Tongue (tissue), 2 donors: ENCODE measurements around the gene OR5K1. TPM values are rescaled to one million over a fixed set of nuclear protein-coding genes. Genes with fewer than 3 reads are reported as not detected.

Experiments
- DNase-seq: peaks from one replicate; pipeline ENCODE4 v3.0.0-alpha.2; 2015
- total RNA-seq: library from RNA; depleted of rRNA; stranded (reverse); fragments of >200 nt; gene quantifications from one replicate; pipeline ENCODE4 v1.2.3, GENCODE V29; 2014

OR5K1 gene
- total RNA-seq, 1 donor from 2014 or later, result not detected

DNA sequence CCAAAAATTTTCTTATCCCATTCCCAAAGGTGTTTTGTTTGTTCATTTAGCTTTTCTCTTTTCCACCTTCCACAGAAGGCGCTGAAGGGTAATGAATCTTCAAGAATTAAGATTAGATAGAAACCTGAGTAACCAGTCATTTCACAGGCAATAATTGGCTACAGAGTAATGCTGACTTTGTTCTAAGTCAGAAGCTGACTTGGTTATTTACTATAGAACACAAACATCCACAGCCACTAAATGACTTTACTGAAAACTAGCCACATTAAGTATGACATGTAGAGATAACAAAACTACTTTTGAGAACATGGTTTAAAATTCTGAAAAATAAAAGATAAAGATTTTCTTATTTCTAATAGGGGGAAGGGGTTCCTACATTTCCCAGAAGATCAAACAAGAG, 51.9 kb downstream of the OR5K1 start:
- no peak for DNase-seq

DNA sequence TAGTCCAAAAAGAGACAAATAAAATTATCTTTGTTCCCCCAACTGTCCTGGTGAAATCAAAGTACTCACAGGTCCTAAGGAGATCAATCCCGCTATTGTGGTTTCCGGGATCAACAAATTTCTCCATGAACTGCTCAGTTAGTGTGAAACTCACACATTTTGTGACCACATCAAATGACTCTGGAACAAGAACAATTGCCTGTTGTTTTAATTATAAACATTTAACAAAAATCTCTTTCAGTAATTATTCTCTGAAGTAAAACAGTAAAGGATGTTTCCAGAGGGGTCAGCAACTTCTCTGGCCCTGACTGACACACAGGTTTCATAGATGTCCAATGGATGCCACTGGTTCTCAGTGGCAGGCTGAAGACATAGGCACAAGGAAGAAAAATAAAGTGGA, 55.8 kb downstream of the OR5K1 start:
- no peak for DNase-seq

GRCh38 chr3:98519351-98519750, 56.4 kb downstream of the OR5K1 start:
- no peak for DNase-seq

DNA sequence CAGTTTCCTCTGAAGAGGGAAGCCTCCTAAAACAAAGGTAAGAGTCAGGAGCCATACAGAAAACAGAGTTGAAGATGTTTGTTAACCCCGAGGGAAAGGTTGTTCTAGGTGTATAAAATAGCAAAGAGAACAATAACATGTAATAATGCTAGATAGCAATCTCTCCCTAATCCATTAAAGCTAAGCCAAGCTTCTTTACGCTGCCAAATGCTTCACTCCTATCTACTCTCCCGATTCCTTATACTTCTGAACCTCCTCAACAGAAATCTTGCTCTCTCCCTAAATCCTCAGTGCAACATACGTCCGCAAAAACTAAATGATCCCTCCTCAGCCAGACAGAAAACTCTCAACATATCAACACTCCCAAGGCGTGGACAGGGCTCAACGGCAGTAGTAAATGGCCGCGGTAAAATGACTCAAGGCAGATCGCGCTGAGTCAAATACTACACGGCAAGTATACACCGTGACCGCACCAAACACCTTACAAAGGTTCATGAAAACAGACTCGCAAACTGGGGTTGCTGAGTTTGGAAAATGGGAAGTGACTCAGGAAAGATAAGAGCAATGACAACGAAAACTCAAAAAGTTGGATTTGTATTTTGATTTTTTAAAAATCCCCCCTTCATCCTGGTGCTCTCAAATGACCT, 59.0 kb downstream of the OR5K1 start:
- DNase-seq, result peak; percentile 76

Other genes with a start within 250 kb of the OR5K1 start
- gene OR5H6, start 199.0 kb upstream of the OR5K1 start, total RNA-seq, result not detected
- not detected for gene OR5H2, start 180.7 kb upstream of the OR5K1 start, total RNA-seq
- gene OR5K4, start 109.3 kb upstream of the OR5K1 start, total RNA-seq, result not detected
- gene OR5K3, start 72.5 kb upstream of the OR5K1 start, total RNA-seq, result not detected
- not detected for gene OR5K2, start 34.5 kb downstream of the OR5K1 start, total RNA-seq
- gene CLDND1, start 59.7 kb downstream of the OR5K1 start, total RNA-seq, result 139 TPM
- not detected for gene GPR15, start 68.8 kb downstream of the OR5K1 start, total RNA-seq
- gene CPOX, start 130.4 kb downstream of the OR5K1 start, total RNA-seq, result 18.6 TPM